DMS53 (cell line): Measurements from ENCODE around the gene RHCE.
"Not testable (repeated sequence)": the region's sequence is repeated elsewhere in the genome, so short reads cannot be mapped to it uniquely, and the experiment has no call there.

Experiments used
- DNase-seq: peaks from one replicate; lab custom pipeline; 2025; lab: John Stamatoyannopoulos, UW

Gene RHCE

DNA sequence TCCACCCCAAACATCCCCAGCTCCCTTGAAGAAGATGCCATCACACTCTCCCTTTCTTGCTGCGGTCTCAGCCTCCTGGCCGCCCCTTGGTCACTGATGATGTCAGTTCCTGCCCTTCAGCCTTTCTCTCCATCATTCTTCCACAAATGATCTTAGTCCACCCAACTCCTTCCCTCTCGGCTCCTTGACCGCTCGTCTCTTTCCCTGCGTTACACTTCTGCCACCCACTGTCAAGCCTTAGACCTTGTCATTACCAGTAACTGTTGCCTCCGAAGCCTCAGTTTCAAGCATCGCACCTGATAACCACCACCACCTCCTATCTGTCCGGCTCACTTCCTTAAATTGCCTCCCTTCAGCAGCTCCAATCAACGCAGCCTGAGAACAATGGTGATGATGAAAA, 23.1 kb downstream of the RHCE start:
- not testable (repeated sequence) for DNase-seq

DNA sequence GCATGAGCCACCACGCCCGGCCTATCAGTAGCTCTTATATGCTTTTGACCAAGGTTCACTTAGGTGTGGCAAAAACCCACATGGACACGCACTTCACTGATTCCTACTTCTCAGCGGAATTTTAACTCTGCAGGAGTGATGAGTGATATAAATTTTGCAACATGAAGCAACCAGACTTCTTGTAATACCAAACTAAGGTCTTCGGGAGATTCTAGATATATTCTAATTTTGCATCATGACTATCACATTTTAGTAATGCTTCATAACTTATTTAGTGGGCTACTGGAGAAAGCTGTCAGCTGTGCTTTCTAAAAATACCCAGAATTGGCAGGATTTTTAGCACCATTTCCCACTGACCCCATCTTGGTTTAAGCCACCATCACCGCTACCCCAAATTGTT, 27.8 kb downstream of the RHCE start:
- no peak for DNase-seq

DNA sequence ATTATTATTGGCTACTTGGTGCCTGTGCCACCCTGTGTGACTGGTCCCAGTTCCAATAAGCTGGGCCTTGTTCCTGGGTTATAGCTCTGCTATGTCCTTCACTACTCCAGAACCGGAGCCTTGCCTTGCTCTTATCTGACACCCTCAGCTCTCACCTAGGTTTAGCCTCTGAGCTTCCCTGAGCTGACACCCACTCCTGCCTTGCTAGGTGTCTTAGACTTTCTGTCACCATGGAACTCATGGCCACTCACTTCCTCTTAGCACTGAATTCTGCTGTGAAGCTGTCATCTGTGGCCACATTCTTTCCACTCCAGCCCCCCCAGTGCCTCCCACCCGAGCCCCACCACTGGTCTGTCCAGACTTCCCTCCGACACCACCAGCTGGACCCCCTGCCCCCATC, 30.9 kb downstream of the RHCE start:
- not testable (repeated sequence) for DNase-seq

DNA sequence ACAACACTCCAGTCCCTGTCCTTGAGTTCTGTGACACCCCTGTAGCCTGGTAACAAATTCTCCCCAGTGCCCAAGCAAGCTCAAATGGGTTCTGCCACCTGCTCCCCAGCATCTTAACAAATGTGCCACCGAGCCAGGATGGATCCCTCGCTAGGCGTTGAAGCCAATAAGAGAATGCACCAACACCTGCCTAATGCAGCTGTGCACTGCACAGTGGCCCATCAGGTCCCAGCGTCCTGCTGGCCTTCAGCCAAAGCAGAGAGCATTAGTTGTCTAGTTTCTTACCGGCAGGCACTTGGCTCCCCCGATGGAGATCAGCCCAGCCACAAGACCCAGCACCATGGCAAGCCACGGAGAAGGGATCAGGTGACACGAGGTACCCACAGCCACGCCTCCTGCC, 31.9 kb downstream of the RHCE start:
- peak; percentile 29 for DNase-seq

DNA sequence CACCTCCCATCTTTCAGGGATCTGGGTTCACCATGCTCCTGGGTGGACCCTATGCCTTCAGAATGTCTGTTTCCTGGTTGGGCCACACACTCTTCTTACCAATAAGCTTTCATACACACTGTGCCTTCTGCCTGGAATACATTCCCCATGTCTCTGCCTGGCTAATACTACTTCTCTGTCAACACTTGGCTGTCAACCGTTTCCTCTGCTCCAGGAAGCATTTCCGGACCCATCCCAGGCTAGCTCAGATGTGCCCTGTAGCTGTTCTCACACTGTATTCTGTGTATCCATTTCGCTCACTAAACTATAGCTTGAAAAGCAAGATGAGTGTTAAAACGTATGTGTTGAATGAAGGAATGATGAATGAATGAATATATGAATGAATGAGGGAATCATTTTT, 33.5 kb downstream of the RHCE start:
- not testable (repeated sequence) for DNase-seq

DNA sequence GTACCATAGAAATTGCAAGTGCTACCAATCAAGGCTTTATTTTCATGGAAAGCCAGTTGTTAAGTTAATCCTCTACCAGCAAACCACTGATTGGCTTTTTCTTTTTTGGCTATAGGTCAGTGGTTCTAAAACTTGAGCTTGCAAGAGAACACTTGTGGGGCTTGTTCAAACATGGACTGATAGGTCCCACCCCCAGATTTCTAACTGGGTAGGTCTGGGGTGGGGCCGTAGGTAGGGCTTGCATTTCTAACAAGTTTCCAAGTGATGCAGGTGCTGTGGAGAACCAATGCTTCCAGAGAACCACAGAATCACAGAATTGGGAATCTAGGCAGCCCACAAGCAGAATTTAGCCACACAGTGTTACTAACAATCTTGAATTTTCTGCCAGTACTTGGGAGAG, 36.8 kb downstream of the RHCE start:
- DNase-seq, result not testable (repeated sequence)

DNA sequence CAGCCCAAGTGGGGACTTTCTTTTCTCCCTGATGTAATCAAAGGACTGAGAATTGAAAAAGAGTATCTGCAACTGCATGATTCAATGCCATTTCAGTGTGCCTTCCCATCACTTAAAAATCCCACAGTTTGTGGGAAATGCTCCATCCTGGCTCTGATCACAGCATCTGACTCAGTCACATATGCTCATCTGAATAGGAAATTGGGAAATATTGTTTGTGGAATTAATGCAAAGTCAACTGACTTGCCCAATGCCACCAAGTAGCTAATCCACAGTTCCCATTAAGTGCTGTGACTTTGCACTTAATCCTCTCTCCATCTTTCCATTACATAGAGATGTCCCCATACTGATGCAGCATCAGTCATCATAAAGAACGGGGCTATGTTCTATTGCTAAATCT, 37.5 kb downstream of the RHCE start:
- DNase-seq, result not testable (repeated sequence)

DNA sequence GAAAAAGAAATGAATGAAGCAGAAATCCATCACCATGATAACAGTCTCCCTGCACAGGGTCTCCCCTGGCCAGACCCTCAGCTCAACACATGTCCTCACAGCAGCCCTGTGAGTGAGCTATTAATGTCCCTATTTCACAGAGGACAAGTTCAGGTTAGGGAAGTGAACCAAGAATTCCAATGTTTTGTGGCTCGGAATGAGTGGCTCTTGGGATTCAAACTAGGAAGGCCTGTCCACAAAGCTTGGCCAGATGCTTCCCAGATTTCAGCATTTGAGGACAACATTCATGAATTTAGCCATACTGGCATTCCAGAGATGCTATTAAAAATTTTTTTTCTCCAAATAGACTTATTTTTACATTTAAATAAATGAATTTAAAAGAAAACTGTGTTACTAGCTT, 38.1 kb downstream of the RHCE start:
- DNase-seq, result not testable (repeated sequence)

DNA sequence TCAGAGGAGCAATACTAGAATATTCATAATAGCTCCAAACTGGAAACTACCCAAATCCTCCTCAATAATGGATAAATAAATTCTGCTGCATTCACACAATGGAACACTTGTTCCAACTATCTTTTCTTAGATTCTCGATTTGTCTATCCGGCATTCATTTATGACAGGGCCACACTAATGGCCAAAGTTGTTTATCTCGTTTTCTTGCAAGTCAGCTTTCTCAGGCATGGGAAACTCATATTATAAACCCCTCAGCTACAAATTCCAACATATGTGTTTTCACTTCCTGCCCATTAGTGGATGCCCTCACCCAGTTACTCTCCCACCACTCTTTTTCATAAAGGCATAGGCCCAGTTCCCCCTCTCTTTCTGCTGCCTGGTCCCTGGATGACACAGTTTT, 42.3 kb downstream of the RHCE start:
- DNase-seq, result not testable (repeated sequence)

DNA sequence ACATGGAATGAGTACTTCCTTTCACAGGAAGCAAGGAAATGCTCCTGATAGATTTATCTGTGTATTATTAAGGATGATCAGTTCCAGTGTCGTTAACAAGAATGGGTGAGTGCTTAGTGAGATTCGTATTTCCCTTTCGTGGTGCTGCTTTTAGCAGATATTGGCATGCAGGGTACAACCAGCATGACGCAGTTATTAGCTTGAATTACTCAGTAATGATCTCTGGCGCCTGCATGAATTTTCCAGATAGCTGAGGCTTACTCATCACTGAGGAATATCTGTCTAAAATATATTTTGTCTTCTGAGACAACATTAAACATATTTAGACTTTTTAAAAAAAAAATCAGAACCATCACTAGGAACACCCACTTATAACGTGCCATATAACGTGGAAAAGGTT, 48.9 kb downstream of the RHCE start:
- DNase-seq, result not testable (repeated sequence)

DNA sequence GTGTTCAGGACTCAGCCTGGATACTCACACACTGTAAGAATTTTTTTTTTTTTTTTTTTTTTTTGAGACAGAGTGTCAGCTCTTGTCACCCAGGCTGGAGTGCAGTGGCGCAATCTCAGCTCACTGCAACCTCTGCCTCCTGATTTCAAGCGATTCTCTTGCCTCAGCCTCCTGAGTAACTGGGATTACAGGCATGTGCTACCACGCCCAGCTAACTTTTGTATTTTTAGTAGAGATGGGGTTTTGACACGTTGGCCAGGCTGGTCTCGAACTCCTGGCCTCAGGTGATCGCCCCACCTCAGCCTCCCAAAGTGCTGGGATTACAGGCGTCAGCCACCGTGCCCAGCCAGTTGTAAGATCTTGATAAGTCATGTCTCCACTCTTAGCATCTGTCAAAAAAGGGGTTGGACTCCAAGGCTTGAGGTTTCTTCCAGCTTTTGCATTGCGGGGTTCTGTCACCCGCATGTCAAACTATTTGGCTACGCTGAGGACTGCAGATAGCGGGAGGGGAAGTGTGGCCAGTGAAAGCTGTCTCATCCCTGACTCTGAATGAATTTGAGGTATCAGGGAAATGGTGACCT, 50.8 kb downstream of the RHCE start:
- not testable (repeated sequence) for DNase-seq

DNA sequence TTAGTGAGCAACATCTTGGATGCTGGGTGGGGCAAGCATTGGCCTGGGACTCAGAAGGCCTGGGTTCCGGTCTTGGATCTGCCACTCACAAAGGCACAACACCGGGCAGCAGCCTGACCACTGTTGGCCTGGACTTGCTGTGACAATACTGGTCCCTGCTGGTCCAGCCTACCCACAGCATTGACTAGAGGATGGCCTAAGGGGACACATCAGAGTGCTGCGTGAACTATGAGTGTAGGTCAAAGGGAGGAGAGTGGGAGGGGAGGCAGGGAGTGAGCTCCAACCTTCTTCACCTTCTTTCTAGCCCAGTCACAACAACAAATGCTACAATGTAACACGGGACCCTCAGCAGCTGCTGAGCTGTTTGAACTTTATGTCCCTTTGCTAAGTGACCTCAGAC, 51.4 kb downstream of the RHCE start:
- no peak for DNase-seq

DNA sequence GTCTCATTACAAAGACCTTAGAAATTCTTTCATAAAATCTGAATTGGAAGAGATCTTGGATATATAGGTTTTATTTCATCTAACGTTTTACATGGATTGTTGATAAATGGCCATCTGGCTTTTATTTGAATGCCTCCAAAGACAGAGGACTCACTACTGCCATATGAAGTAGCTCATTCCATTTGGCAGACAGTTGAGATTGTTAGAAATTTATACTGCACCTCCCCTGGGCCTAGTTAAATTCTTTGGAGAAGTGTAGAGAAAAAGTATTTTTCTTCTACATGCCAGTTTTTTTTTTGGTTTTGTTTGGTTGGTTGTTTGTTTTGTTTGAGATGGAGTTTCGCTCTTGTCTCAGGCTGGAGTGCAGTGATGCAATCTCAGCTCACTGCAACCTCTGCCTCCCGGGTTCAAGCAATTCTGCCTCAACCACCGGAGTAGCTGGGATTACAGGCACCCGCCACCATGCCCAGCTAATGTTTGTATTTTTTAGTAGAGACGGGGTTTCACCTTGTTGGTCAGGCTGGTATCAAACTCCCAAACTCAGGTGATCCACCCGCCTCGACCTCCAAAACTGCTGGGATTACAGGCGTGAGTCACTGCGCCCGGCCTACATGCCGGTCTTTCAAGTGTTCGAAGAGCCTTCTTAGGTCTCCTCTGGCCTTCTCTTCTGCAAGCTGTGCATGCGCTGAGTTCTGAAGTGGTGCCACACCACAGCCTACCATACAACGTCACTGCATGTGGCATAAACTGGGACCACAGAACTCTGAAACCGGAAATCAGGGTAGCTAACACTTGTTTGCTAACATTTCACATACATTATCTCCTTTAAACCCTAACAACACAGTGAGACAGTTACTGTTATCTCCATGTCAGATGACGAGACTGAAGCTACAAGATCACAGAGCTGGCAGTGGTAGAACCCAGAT, 57.7 kb downstream of the RHCE start:
- not testable (repeated sequence) for DNase-seq

DNA sequence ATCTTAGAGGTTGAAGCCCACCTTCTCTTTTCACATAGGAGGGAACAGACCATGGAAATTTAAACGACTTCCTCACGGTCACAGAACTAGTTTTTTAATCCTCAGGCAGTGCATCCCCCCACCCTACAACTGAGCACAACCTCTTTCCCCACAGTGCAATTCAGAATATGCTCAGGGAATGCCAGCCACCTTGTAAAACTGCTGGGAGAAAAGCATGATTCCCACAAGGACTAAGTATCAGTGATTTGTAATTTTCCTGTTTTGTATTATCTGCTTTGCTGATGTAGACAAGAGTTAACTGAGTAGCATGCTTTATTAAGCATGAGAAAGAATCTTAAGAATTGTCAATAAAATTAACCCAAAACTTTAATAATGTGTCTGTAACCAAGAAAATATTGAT, 58.7 kb downstream of the RHCE start:
- DNase-seq, result no peak

DNA sequence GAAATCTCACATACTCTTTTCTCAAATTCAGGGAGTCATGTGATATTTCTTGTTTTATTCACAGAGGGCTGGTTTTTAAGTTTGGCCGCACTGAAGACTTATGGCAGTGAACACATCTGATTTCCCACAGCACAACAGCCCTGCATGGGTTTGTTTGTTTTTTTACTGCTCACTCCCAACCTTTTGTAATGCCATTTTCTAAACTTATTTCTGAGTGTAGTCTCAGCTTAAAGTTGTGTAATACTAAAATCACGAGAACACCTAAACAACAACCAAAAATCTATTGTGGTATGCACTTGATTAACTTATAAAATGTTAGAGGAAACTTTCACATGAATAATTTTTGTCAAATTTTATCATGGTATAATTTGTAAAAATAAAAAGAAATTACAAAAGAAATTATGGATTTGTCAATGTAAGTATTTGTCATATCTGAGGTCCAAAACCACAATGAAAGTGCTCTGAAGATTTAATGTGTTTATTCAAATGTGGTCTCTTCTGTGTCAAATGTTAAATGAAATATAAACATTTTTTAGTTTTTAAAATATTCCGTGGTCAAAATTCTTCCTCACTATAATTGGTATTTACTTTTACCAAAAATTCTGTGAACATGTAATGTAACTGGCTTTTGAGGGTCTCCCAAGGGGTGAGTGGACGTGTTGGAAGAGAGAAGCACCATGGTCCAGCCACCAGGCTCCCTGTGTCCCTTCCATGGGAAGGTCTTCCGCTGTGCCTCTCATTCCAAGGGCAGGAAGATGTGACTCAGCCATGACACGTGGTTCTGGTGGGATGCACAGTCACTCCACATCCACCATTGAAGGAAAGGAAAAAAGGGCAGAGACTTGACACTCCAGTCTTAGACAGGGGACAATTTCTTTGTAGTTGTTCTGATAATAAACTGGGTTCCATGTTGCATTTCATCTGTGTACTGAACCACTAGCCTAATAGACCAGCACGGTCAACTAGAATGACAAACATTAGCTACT, 59.7 kb downstream of the RHCE start:
- no peak for DNase-seq

DNA sequence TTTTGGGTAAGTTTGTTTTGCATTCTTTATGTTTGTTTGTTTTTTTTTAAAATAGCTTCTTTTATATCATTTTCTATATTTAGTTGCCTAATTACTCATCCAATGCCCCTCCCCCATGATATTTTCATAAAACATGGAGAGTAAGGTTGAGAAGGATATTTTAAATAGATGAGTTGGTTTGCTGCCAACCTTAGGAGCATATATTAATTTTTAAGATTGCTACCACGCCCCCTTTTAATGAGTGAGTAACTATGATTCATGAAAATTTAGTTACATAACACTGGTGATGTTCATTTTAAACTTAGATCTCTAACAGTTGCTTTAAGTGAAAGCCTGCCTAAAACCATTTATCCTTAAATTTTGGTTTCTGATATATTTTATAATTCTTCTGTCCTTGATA, 63.8 kb downstream of the RHCE start:
- no peak for DNase-seq

DNA sequence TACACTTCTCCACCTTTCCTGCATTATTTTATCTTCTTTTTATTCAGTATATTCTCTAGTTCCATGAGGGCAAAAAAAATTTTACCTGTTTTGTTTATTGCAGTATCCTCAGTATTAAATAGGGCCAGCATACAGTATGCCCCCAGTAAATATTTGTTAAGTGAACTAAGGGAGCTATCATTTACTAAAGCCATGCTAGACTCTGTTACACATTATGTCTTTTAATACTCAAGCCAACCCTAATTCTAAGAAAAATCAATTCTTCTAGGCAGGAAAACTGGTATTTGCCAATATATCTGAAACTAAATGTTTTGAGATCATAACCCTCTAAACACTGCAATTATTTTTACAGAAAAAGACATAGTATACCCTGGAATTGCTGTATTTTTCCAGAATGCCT, 64.2 kb downstream of the RHCE start:
- no peak for DNase-seq

DNA sequence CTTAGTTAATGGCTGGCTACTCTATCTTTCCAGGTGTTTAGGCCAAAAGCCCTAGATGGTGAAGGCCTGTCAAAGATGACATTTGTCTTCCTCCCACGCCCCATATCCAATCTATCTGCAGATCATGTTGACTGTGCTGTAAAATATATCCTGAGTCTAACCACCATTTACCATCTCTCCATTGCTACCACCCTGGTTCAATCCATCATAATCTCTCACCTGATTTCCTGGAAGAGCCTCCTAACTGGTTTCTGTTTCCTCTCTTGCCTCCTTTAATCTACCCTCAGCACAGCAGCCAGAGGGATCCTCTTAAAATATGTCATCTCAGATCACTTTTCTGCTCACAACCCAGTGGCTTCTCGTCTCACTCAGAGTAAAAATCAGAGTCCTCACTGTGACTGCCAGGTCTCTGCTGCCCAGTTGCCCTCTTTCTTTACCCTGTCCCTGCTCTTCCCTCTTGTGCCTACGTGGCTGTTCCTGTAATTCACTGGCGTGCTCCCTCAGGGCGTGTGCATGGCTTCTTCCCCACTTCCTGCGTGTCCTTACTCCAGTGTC, 64.7 kb downstream of the RHCE start:
- DNase-seq, result no peak

DNA sequence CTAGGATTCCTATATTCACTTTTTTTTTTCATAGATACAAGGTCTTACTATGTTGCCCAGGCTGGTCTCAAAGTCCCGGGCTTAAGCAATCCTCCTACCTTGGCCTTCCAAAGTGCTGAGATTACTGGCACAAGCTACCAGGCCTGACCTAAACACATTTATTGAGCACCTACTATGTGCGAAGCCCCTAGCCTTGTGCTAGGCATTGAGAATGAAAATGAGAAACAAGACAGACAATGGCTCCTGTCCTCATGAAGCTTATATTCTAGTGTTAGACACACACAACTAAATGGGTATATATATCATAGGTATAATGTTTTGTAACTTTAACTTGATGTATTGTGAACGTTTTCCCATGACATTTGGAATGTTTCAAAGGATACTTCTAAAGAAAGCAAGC, 71.0 kb downstream of the RHCE start:
- no peak for DNase-seq

DNA sequence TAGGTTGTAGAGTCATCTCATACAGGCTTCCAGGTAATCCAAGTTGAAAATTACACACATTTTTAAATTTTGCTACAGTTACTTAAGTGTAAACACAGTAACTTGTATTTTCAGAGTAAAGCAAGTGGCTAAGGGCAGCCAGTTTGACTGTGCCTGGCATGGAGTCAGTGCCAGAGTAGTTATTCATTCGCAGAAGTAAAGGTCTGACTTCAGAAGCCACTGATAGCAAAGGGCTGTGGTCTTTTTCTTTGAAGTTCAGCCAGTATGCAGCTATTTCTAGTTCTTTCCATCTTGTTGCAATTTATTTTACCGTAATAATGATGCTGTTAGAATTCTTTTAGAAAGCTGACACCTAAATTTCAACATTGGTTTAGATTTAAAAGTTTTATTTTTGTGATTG, 73.1 kb downstream of the RHCE start:
- DNase-seq, result no peak

DNA sequence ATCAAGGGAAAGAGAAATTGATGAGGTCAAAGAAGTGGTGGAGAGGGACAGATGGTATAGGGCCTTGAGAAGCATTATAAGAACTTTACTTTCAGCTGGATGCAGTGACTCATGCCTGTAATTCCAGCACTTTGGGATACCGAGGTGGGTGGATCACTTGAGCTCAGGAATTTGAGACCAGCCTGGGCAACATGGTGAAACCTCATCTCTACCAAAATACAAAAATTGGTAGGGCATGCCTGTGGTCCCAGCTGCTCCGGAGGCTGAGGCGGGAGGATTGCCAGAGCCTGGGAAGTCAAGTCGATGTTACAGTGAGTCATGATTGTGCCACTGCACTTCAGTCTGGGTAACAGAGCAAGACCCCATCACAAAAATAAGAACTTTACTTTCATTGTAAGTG, 76.8 kb downstream of the RHCE start:
- no peak for DNase-seq

DNA sequence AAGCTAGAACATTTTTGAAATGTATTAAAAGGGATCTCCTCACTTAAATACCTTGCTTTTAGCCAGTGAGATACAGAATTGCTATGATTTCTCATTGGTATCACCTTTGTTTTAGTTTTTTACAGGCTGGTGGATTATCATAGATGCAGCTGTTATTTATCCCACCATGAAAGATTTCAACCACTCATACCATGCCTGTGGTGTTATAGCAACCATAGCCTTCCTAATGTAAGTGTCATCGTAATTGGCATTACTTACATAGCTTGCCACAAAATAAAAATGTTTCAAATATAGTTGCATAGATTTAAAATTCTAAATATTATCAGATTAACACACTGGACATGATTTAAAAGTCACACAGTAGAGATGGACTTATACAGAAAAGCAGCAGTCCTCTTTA, 77.8 kb downstream of the RHCE start:
- no peak for DNase-seq
